K562 treated with DMSO at 1 percent for 48 hours (cell line): ENCODE data around the gene BANK1. TPM values are rescaled to one million over a fixed set of nuclear protein-coding genes. Genes with fewer than 3 reads are reported as not detected.

Experiments
- total RNA-seq: library from RNA; unstranded; fragments of 300-600 nt; gene quantifications from 2 replicates; pipeline ENCODE4 v1.2.3, GENCODE V29; 2022; ENCODE audit warnings: low replicate concordance; ENCODE audit errors: extremely low read depth

Gene BANK1
- not detected in 2 replicates for total RNA-seq

GRCh38 chr4:101790521-101791181, at the start of gene BANK1:
Gene BANK1, plus strand, starts transcription at chr4:101790730. Its CDS starts 151 bp downstream, at chr4:101790881.

